GM12878 (cell line): ENCODE results near the gene ZNF764. TPM values are rescaled to one million over a fixed set of nuclear protein-coding genes. Genes with fewer than 3 reads are reported as not detected.

Experiments
- ATAC-seq: fragments of 200-7000 bp; cut with Tn5 transposase; 3 replicates; pipeline ENCODE4 v1.9.1; 2020; ENCODE audit warnings: mild to moderate bottlenecking, moderate library complexity
- BruUV-seq: library from RNA; stranded (reverse); fragments of 400-500 nt; replicated peaks from 2 replicates; lab custom pipeline; 2021; lab: Mats Ljungman, UMichigan
- CTCF ChIA-PET: fragments of 300-600 bp; sonication (Branson Sonifier 250); formaldehyde crosslinking; extraction: SDS; loops from one replicate; lab custom pipeline; 2021; ENCODE audit warnings: inconsistent platforms; lab: Yijun Ruan, JAX
- POLR2A ChIA-PET: fragments of 350-600 bp; formaldehyde crosslinking; extraction: SDS; loops from one replicate; lab custom pipeline; 2021; ENCODE audit warnings: inconsistent platforms; lab: Charles Lee
- RAD21 ChIA-PET: fragments of 300-600 bp; sonication (Branson Sonifier 250); formaldehyde crosslinking; loops from one replicate; lab custom pipeline; 2023; ENCODE audit warnings: antibody characterized with exemption; ENCODE audit not compliant: unreplicated experiment; lab: Charles Lee
- SMC1A ChIA-PET: fragments of 300-600 bp; sonication (Branson Sonifier 250); formaldehyde crosslinking; loops from one replicate; lab custom pipeline; 2023; ENCODE audit not compliant: unreplicated experiment, uncharacterized antibody; lab: Charles Lee
- DNase-seq: peaks from one replicate; pipeline ENCODE4 v3.0.0-alpha.2; 2011; ENCODE audit warnings: low read depth, low spot score
- FAIRE-seq: peaks from 3 replicates; lab custom pipeline; 2011; peaks lifted over from hg19 to GRCh38; lab: Jason Lieb, UNC
- H2AFZ ChIP-seq: 2 replicates; pipeline ENCODE4 v1.6.0; 2011; ENCODE audit warnings: low read depth, low read length, control low read depth; ENCODE audit not compliant: control insufficient read depth
- H3K27ac ChIP-seq: 2 replicates; pipeline ENCODE4 v1.5.1; 2011; ENCODE audit warnings: control low read depth; ENCODE audit not compliant: control insufficient read depth, insufficient read depth
- H3K27me3 ChIP-seq, 2 experiments: replicated peaks in 1 of 2; 2 replicates each; pipeline versions ENCODE4 v1.6.0 to v1.6.1; 2011; ENCODE audit warnings: low read length in 1 of 2; ENCODE audit not compliant: control insufficient read depth in 2 of 2, insufficient read depth in 2 of 2
- H3K36me3 ChIP-seq, 2 experiments: 2 replicates each; pipeline ENCODE4 v1.5.1; 2011; ENCODE audit warnings: low read length in 1 of 2; ENCODE audit not compliant: control insufficient read depth in 2 of 2, insufficient read depth in 2 of 2
- H3K4me1 ChIP-seq: 2 replicates; pipeline ENCODE4 v1.6.1; 2011; ENCODE audit warnings: mild to moderate bottlenecking, low read length, moderate library complexity, mixed read lengths; ENCODE audit not compliant: control insufficient read depth, insufficient read depth
- H3K4me2 ChIP-seq: 2 replicates; pipeline ENCODE4 v1.6.0; 2011; ENCODE audit warnings: control low read depth; ENCODE audit not compliant: control insufficient read depth, insufficient read depth
- H3K4me3 ChIP-seq: fragments of 200-600 bp; sonication (generic); 2 replicates; pipeline ENCODE4 v1.5.1; 2016
- H3K79me2 ChIP-seq: 2 replicates; pipeline ENCODE4 v1.6.0; 2011; ENCODE audit warnings: low read length; ENCODE audit not compliant: control insufficient read depth, insufficient read depth
- H3K9ac ChIP-seq: 2 replicates; pipeline ENCODE4 v1.8.0; 2011; ENCODE audit warnings: low read length, control low read depth, mixed read lengths; ENCODE audit not compliant: control insufficient read depth, insufficient read depth
- H3K9me3 ChIP-seq: replicated peaks from 3 replicates; pipeline ENCODE4 v1.5.1; 2011; ENCODE audit warnings: mild to moderate bottlenecking, low read length; ENCODE audit not compliant: control insufficient read depth, insufficient read depth
- H4K20me1 ChIP-seq: 2 replicates; pipeline ENCODE4 v1.6.0; 2011; ENCODE audit not compliant: control insufficient read depth, insufficient read depth
- CHD2 ChIP-seq: IDR thresholded peaks from 2 replicates; pipeline ENCODE4 v1.6.1; 2011; ENCODE audit warnings: low read depth, low read length, improper control_type of control experiment, borderline replicate concordance
- E4F1 ChIP-seq: fragments of 450-650 bp; IDR thresholded peaks from 2 replicates; pipeline ENCODE4 v1.6.1; 2018; ENCODE audit warnings: borderline replicate concordance, mild to moderate bottlenecking; ENCODE audit not compliant: partially characterized antibody
- EED ChIP-seq: sonication (generic); IDR thresholded peaks from 2 replicates; pipeline ENCODE4 v1.6.1; 2016; ENCODE audit warnings: antibody characterized with exemption, low read depth
- GATAD2B ChIP-seq: fragments of 450-650 bp; conservative IDR thresholded peaks from 2 replicates; pipeline ENCODE4 v1.6.1; 2017; ENCODE audit warnings: low read depth, mild to moderate bottlenecking, moderate library complexity
- IKZF1 ChIP-seq: fragments of 450-650 bp; conservative IDR thresholded peaks from 2 replicates; pipeline ENCODE4 v1.6.1; 2017; ENCODE audit warnings: antibody characterized with exemption, mild to moderate bottlenecking
- REST ChIP-seq: IDR thresholded peaks from 2 replicates; pipeline ENCODE4 v1.6.1; 2012; ENCODE audit warnings: mild to moderate bottlenecking, low read depth, low read length
- STAT1 ChIP-seq: fragments of 450-650 bp; conservative IDR thresholded peaks from 2 replicates; pipeline ENCODE4 v1.6.1; 2014; ENCODE audit warnings: antibody characterized with exemption, mild to moderate bottlenecking
- TAF1 ChIP-seq: IDR thresholded peaks from 2 replicates; pipeline ENCODE4 v1.6.1; 2011; ENCODE audit warnings: mild to moderate bottlenecking, low read depth, low read length, borderline replicate concordance
- USF1 ChIP-seq: IDR thresholded peaks from 2 replicates; pipeline ENCODE4 v1.6.1; 2011; ENCODE audit warnings: borderline replicate concordance, low read depth, mild to moderate bottlenecking, moderate library complexity, mixed read lengths, low read length; ENCODE audit not compliant: insufficient read depth; ENCODE audit errors: extremely low read length
- ZBTB11 ChIP-seq: fragments of 450-650 bp; formaldehyde crosslinking; IDR thresholded peaks from 2 replicates; pipeline ENCODE4 v1.5.0; 2022; ENCODE audit warnings: mild to moderate bottlenecking, missing genetic modification characterization
- ZZZ3 ChIP-seq: IDR thresholded peaks from 2 replicates; pipeline ENCODE4 v1.6.1; 2011; ENCODE audit warnings: low read depth; ENCODE audit not compliant: control insufficient read depth, insufficient read length
- WGBS: methylation state at CpG from one replicate; pipeline ENCODE4 v1.1.6; 2016; ENCODE audit warnings: low lambda C conversion rate; ENCODE audit not compliant: insufficient replicate concordance, insufficient coverage; ENCODE audit errors: missing lambda C conversion rate; 5-methylcytosine and 5-hydroxymethylcytosine counted together
- in situ Hi-C: fragments of 300-500 bp; cut with MboI; formaldehyde crosslinking; loops from 9 replicates; pipeline ENCODE4 v1.14.3; 2018; ENCODE audit warnings: mixed read lengths
- intact Hi-C: fragments of 100-400 bp; cut with micrococcal nuclease; formaldehyde crosslinking; loops from one replicate; pipeline ENCODE4 v1.14.2; 2022; ENCODE audit not compliant: unreplicated experiment
- polyA plus RNA-seq, 11 experiments: library from polyadenylated mRNA; depleted of rRNA in 4 of 11; unstranded in 6 of 11; stranded (reverse) in 5 of 11; fragments of >200 nt; fragmentation: Nextera tagmentation in 4 of 11; fragmentation: Illumina TruSeq in 1 of 11; extraction: Ambion mirVana in 4 of 11; extraction: Trizol in 1 of 11; gene quantifications; 1 replicate in 1 of 11; 2 replicates in 10 of 11; pipeline versions ENCODE4 v1.2.1 to v1.2.3, GENCODE V29; 2011 to 2016; ENCODE audit warnings: inconsistent platforms in 2 of 11, missing spikeins in 2 of 11, low read depth in 1 of 11
- total RNA-seq, 4 experiments: library from RNA; depleted of rRNA in 3 of 4; stranded (reverse); fragments of >200 nt in 3 of 4; fragmentation: Illumina TruSeq in 1 of 4; extraction: Trizol in 1 of 4; gene quantifications; 2 replicates each; pipeline versions ENCODE4 v1.2.1 to v1.2.3, GENCODE V29; 2013 to 2021

Gene ZNF764
- total and polyA plus RNA-seq, 10 of the 15 experiments (the other 5 are each of a cell fraction or from before 2014, with no cell fraction given), result 0.61 to 11.9 (median 3.8) TPM

GRCh38 chr16:30519120-30520049 lies 38.8 kb downstream of the ZNF764 start:
- H3K4me1 ChIP-seq, result no peaks in the 10 kb centered on the region
- H3K27me3 ChIP-seq, result no peaks in the 10 kb centered on the region
- peaks cover 14 to 40% of the 10 kb centered on the region in 2 experiments for H3K36me3 ChIP-seq
- ChIA-PET RAD21 (no interaction called here), POLR2A (interaction anchor here (0.6 to 1.6 kb wide), 3 partner anchors 8 to 89 kb away, joined by 3 to 5 read pairs (median 3); no protein-coding TSS in a partner anchor), CTCF (interaction anchor here (1.0 to 1.3 kb wide), 2 partner anchors 16 to 71 kb away, joined by 3 to 4 read pairs; no protein-coding TSS in a partner anchor), SMC1A (interaction anchor here (0.9 kb wide), 1 partner anchor 14 kb away, joined by 6 read pairs; no protein-coding TSS in a partner anchor)
- H3K4me2 ChIP-seq, result no peak overlapping the region
- H3K79me2 ChIP-seq, result no peaks in the 10 kb centered on the region
- no peaks in the 10 kb centered on the region for H4K20me1 ChIP-seq
- 88% methylated on average over 20 of the region's 20 CpGs for WGBS
- intact Hi-C loops, result no loop called here
- no peak overlapping the region for H3K4me3 ChIP-seq
- no peak overlapping the region for H3K27ac ChIP-seq
- ATAC-seq, result no peak
- no peaks in the 10 kb centered on the region for H3K9me3 ChIP-seq
- no TSS peak for BruUV-seq
- no peak for FAIRE-seq
- no peak overlapping the region for H2AFZ ChIP-seq
- no peak for DNase-seq
- no peak overlapping the region for H3K9ac ChIP-seq
- in situ Hi-C loops, result no loop called here
- TF ChIP-seq IKZF1, result no peak
- TF ChIP-seq ZBTB11, result no peak
- no peak for TF ChIP-seq E4F1
- no peak for TF ChIP-seq REST
- no peak for TF ChIP-seq ZZZ3
- no peak for TF ChIP-seq USF1
- TF ChIP-seq STAT1, result no peak
- no peak for TF ChIP-seq GATAD2B
- TF ChIP-seq TAF1, result no peak
- no peak for TF ChIP-seq CHD2
- TF ChIP-seq EED, result no peak
